ENCODE measurements around the gene PLCB1. TPM values are rescaled to one million over a fixed set of nuclear protein-coding genes. Genes with fewer than 3 reads are reported as not detected.

The PLCB1 gene
- total and polyA plus RNA-seq, 7 donors: 1.5 to 10.7 (median 4.2) TPM

DNA sequence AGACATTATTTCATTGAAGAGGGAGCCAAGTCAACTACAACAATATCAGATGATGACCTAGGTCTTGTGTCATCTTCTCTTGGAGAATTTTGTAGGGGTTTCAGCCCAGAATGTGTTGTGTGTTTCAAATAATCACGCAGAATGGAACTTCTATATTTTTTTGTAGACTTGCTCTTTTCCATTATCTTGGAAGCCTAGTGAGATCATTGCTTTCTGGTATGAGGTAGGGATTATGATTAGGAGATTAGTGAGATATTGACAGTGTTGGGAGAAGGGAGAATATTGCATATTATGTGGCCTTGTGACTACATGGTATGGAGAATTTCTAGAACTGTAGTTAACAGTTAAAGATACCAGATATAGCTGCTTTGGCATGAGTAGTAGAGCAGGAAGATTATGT is 513.3 kb downstream of the PLCB1 start:
- WGBS, 3 donors: 91 to 100% (median 94%) methylated on average over 1 of the region's 1 CpG
- H3K27ac ChIP-seq: no peak overlapping the region
- ATAC-seq: no peak

DNA sequence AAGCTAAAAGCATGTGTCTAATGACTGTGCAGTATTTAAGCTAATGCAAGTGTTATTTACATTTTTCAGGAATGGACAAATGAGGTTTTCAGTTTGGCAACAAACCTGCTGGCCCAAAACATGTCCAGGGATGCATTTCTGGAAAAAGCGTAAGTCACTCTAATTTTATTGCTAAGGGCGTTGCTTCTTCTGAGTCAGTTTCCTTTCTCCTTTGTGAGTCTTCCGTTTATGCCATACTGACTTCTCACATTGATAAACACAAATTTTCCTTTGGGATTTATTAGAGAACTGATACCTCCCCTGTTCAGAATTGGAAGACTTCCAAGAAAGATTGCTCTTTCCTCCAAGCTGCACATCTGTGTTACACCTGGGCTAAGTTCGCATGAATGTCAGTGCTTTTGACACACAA is 514.0 kb downstream of the PLCB1 start:
- no peak for DNase-seq
- Histone ChIP-seq H3K27me3 (ENCODE audit: insufficient read depth in 3 of 3, low read length in 2 of 3) (no peaks in the 10 kb centered on the region), H3K4me1 (peaks cover 5% of the 10 kb centered on the region), H3K36me3 (ENCODE audit: insufficient read depth in 1 of 2, low read depth in 1 of 2) (no peaks in the 10 kb centered on the region), H3K4me3 (no peak overlapping the region), H3K9me3 (no peaks in the 10 kb centered on the region), H3K27ac (no peak overlapping the region)
- ATAC-seq: no peak
- intact Hi-C loops (cut with DNase I): no loop called here
- WGBS, 3 donors: 56 to 69% (median 66%) methylated on average over 4 of the region's 4 CpGs
- TF ChIP-seq, protein P1, sequence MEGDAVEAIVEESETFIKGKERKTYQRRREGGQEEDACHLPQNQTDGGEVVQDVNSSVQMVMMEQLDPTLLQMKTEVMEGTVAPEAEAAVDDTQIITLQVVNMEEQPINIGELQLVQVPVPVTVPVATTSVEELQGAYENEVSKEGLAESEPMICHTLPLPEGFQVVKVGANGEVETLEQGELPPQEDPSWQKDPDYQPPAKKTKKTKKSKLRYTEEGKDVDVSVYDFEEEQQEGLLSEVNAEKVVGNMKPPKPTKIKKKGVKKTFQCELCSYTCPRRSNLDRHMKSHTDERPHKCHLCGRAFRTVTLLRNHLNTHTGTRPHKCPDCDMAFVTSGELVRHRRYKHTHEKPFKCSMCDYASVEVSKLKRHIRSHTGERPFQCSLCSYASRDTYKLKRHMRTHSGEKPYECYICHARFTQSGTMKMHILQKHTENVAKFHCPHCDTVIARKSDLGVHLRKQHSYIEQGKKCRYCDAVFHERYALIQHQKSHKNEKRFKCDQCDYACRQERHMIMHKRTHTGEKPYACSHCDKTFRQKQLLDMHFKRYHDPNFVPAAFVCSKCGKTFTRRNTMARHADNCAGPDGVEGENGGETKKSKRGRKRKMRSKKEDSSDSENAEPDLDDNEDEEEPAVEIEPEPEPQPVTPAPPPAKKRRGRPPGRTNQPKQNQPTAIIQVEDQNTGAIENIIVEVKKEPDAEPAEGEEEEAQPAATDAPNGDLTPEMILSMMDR (IDR thresholded peaks at IDR 0.05): no peak

More for the DNA sequence above, 513.3 kb downstream of the PLCB1 start:
- Histone ChIP-seq H3K4me3 (no peak overlapping the region), H3K36me3 (ENCODE audit: insufficient read depth in 1 of 2, low read depth in 1 of 2) (no peaks in the 10 kb centered on the region), H3K4me1 (peaks cover 5% of the 10 kb centered on the region), H3K27me3 (ENCODE audit: insufficient read depth in 3 of 3, low read length in 2 of 3) (no peaks in the 10 kb centered on the region), H3K9me3 (no peaks in the 10 kb centered on the region)
- TF ChIP-seq, protein P1 (IDR thresholded peaks at IDR 0.05): no peak
- no peak for DNase-seq
- intact Hi-C loops (cut with DNase I): no loop called here

DNA sequence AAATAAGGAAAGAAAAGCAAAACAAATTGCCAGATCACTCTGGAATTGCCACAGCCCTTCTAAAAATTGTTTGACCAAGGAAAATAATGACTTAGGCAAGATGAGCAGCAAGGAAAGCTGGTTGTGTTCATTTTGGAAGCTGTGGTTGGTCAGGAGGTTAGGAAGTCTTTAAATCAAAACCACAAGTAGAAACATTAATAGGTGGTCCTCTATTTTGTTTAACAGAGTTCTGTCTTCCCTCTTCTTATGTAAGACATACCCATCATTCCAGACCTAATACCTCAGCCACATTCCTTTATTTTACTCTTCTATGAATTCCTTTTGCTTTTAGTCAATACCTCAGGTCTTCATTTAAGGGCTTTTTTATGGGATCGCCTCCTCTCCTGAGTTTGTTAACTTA is 514.6 kb downstream of the PLCB1 start:
- TF ChIP-seq, protein P1 (IDR thresholded peaks at IDR 0.05): no peak
- no peak for ATAC-seq
- no peak for DNase-seq
- H3K27me3 ChIP-seq (ENCODE audit: insufficient read depth in 3 of 3, low read length in 2 of 3): no peaks in the 10 kb centered on the region
- H3K4me1 ChIP-seq: peaks cover 5% of the 10 kb centered on the region
- intact Hi-C loops (cut with DNase I): no loop called here
- H3K36me3 ChIP-seq (ENCODE audit: insufficient read depth in 1 of 2, low read depth in 1 of 2): no peaks in the 10 kb centered on the region
- WGBS, 3 donors: 96 to 100% (median 98%) methylated on average over 1 of the region's 1 CpG
- no peak overlapping the region for H3K4me3 ChIP-seq
- H3K9me3 ChIP-seq: no peaks in the 10 kb centered on the region
- no peak overlapping the region for H3K27ac ChIP-seq

DNA sequence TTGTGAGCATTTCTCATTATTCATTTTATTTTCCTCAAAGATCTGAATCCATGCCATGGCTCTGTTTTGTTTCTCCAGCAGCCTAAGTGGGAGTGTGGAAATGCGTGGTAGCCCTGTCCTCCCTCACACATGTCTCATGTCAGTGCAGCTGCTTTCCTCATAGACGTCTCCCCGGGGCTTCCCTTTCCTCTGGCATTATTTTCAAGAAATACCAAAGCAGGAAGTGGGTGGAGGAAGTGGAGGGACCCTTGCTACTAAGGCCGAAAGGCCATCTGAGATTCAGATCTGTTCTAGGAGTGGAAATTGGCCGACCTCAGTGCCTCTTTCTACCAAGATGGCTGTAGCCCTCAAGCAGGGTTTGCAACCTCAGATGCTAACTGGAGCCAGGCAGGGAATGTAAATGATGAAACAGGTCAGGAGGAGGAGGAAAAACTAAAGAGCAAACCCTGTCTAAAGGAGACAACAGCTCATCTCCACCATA is 515.9 kb downstream of the PLCB1 start:
- peak in 1 of 2 donors; percentile 17 for DNase-seq
- TF ChIP-seq, protein P1 (IDR thresholded peaks at IDR 0.05): no peak
- H3K4me3 ChIP-seq: no peak overlapping the region
- H3K36me3 ChIP-seq (ENCODE audit: insufficient read depth in 1 of 2, low read depth in 1 of 2): no peaks in the 10 kb centered on the region
- H3K27me3 ChIP-seq (ENCODE audit: insufficient read depth in 3 of 3, low read length in 2 of 3): no peaks in the 10 kb centered on the region
- H3K27ac ChIP-seq: no peak overlapping the region
- intact Hi-C loops (cut with DNase I): no loop called here
- peaks cover 5% of the 10 kb centered on the region for H3K4me1 ChIP-seq
- no peaks in the 10 kb centered on the region for H3K9me3 ChIP-seq
- peak in 1 of 4 donors; percentile 54 for ATAC-seq
- WGBS, 3 donors: 35 to 43% (median 39%) methylated on average over 5 of the region's 5 CpGs

DNA sequence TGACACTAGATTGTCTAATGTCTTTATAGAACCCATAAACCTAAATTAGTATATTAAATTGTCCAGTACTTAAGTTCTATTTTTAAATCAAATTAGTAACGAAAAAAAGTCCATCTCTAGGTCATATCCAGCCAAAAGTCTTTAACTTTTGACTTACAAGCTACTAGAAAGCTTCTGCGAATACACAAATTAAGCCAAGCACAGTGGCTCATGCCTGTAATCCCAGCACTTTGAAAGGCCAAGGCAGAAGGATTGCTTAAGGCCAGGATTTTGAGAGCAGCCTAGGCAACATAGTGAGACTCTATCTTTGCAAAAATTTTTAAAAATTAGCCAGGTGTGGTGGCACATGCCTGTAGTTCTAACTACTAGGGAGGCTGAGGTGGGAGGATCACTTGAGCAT is 516.4 kb downstream of the PLCB1 start:
- ATAC-seq (no peak), DNase-seq (no peak)
- intact Hi-C loops (cut with DNase I): no loop called here
- no peak overlapping the region for H3K27ac ChIP-seq
- H3K9me3 ChIP-seq: no peaks in the 10 kb centered on the region
- no peaks in the 10 kb centered on the region for H3K27me3 ChIP-seq (ENCODE audit: insufficient read depth in 3 of 3, low read length in 2 of 3)
- H3K36me3 ChIP-seq (ENCODE audit: insufficient read depth in 1 of 2, low read depth in 1 of 2): no peaks in the 10 kb centered on the region
- 61 to 69% (median 65%) methylated on average over 2 of the region's 2 CpGs for WGBS, 3 donors
- H3K4me1 ChIP-seq: peaks cover 5% of the 10 kb centered on the region
- H3K4me3 ChIP-seq: no peak overlapping the region
- TF ChIP-seq, protein P1 (IDR thresholded peaks at IDR 0.05): no peak
